Measurements from ENCODE around the gene CCDC92B. TPM values are rescaled to one million over a fixed set of nuclear protein-coding genes. Genes with fewer than 3 reads are reported as not detected.

Gene CCDC92B
- polyA plus RNA-seq, 1 of the 3 experiments (the other 2 are of a cell fraction), result 0.07 TPM

GRCh38 chr17:2797637-2798036 is 48.2 kb upstream of the CCDC92B start:
- H3K36me3 ChIP-seq (replicated peaks in 1 of 2; ENCODE audit: control insufficient read depth in 1 of 2, insufficient read depth in 2 of 2, low read length in 1 of 2), result no peaks in the 10 kb centered on the region
- peak; percentile 79 for DNase-seq
- H3K4me3 ChIP-seq (ENCODE audit: low read depth in 2 of 2, low read length in 1 of 2), result no peak overlapping the region
- no peaks in the 10 kb centered on the region; the same call in 1 of the 2 replicates for H3K27me3 ChIP-seq (ENCODE audit: insufficient read depth)
- no peaks in the 10 kb centered on the region for H3K79me2 ChIP-seq (ENCODE audit: insufficient read depth)
- H3K9me2 ChIP-seq, result no peaks in the 10 kb centered on the region
- peak overlapping the region in 1 of 2 experiments; percentile 12; a peak in 1 of 4 replicates for H3K27ac ChIP-seq (ENCODE audit: low read depth in 2 of 2, low read length in 1 of 2)
- no peak overlapping the region for H3K4me2 ChIP-seq
- H4K20me1 ChIP-seq (ENCODE audit: insufficient read depth), result no peaks in the 10 kb centered on the region
- peaks cover 0 to 18% of the 10 kb centered on the region in 2 experiments; a peak in 1 of 4 replicates for H3K4me1 ChIP-seq (ENCODE audit: control insufficient read depth in 1 of 2, insufficient read depth in 2 of 2, low read depth in 1 of 2, low read length in 1 of 2)
- no peak overlapping the region for H3K9ac ChIP-seq
- TF ChIP-seq MXI1 (IDR thresholded peaks at IDR 0.05; ENCODE audit: low read depth, low read length) (peak; percentile 21; the same call in 1 of the 2 replicates), JUND (IDR thresholded peaks at IDR 0.05) (no peak), IRF3 (IDR thresholded peaks at IDR 0.05; ENCODE audit: low read depth, low read length) (no peak)
- ChIA-PET CTCF (interaction anchor here (1.9 to 3.1 kb wide), 2 partner anchors 12 to 30 kb away, joined by 8 to 22 read pairs; no protein-coding TSS in a partner anchor), POLR2A (interaction anchor here (0.8 to 1.0 kb wide), 2 partner anchors 11 to 24 kb away, joined by 3 to 4 read pairs; no protein-coding TSS in a partner anchor)
- WGBS (ENCODE audit: low lambda C conversion rate), result 47% methylated on average over 7 of the region's 11 CpGs
- no peaks in the 10 kb centered on the region for H3K9me3 ChIP-seq
- H3F3A ChIP-seq (replicated peaks; ENCODE audit: insufficient read depth), result no peaks in the 10 kb centered on the region
- H2AFZ ChIP-seq (ENCODE audit: low read depth), result no peak overlapping the region

- Histone ChIP-seq H3K4me1 (ENCODE audit: control insufficient read depth in 1 of 2, insufficient read depth in 2 of 2, low read depth in 1 of 2, low read length in 1 of 2) (peaks cover 0 to 18% of the 10 kb centered on the region in 2 experiments; a peak in 1 of 4 replicates), H3K9ac (no peak overlapping the region), H3K27ac (ENCODE audit: low read depth in 2 of 2, low read length in 1 of 2) (peak overlapping the region in 1 of 2 experiments; percentile 12; a peak in 1 of 4 replicates), H3K79me2 (ENCODE audit: insufficient read depth) (no peaks in the 10 kb centered on the region), H3K36me3 (replicated peaks in 1 of 2; ENCODE audit: control insufficient read depth in 1 of 2, insufficient read depth in 2 of 2, low read length in 1 of 2) (no peaks in the 10 kb centered on the region), H3K9me2 (no peaks in the 10 kb centered on the region), H3K4me2 (no peak overlapping the region), H3K9me3 (no peaks in the 10 kb centered on the region), H4K20me1 (ENCODE audit: insufficient read depth) (no peaks in the 10 kb centered on the region), H3K27me3 (ENCODE audit: insufficient read depth) (no peaks in the 10 kb centered on the region; the same call in 1 of the 2 replicates), H2AFZ (ENCODE audit: low read depth) (no peak overlapping the region), H3F3A (replicated peaks; ENCODE audit: insufficient read depth) (no peaks in the 10 kb centered on the region), H3K4me3 (ENCODE audit: low read depth in 2 of 2, low read length in 1 of 2) (no peak overlapping the region)
- TF ChIP-seq RXRA (IDR thresholded peaks at IDR 0.05; ENCODE audit: borderline replicate concordance, low read depth) (no peak), NRF1 (IDR thresholded peaks at IDR 0.05; ENCODE audit: low read depth, low read length) (no peak), YY1 (IDR thresholded peaks at IDR 0.05; ENCODE audit: low read depth) (no peak), FOXJ3 (CRISPR knock-in tag; IDR thresholded peaks at IDR 0.05) (no peak), MEF2A (IDR thresholded peaks at IDR 0.05; ENCODE audit: borderline replicate concordance, low read depth) (no peak)
- ChIA-PET POLR2A (interaction anchor here (0.8 to 1.0 kb wide), 2 partner anchors 10 to 11 kb away, joined by 4 to 6 read pairs; no protein-coding TSS in a partner anchor), CTCF (interaction anchor here (1.9 to 3.1 kb wide), 2 partner anchors 11 to 30 kb away, joined by 8 to 22 read pairs; no protein-coding TSS in a partner anchor)
- 58% methylated on average over 14 of the region's 15 CpGs for WGBS (ENCODE audit: low lambda C conversion rate)
- peak; percentile 47 for DNase-seq
Observed at GRCh38 chr17:2797226-2797625, 47.8 kb upstream of the CCDC92B start.

All from SK-N-SH (cell line).